Esophagus (tissue), 2 donors: ENCODE data around the gene SPRED2. TPM values are rescaled to one million over a fixed set of nuclear protein-coding genes. Genes with fewer than 3 reads are reported as not detected.

Experiments used
- H3K27ac ChIP-seq, 2 donors: one replicate each; pipeline ENCODE4 v1.5.1; 2013; ENCODE audit warnings: low read depth in 2 of 2, mild to moderate bottlenecking in 2 of 2, inconsistent platforms in 1 of 2, low read length in 1 of 2, moderate library complexity in 1 of 2
- H3K27me3 ChIP-seq, 2 donors: one replicate each; pipeline ENCODE4 v1.6.1; 2013; ENCODE audit warnings: low read length in 2 of 2, control low read depth in 1 of 2, mild to moderate bottlenecking in 1 of 2; ENCODE audit not compliant: insufficient read depth in 2 of 2, control insufficient read depth in 1 of 2
- H3K36me3 ChIP-seq, 2 donors: one replicate each; pipeline ENCODE4 v1.6.1; 2013; ENCODE audit warnings: low read length in 1 of 2; ENCODE audit not compliant: control insufficient read depth in 2 of 2, insufficient read depth in 2 of 2
- H3K4me1 ChIP-seq, 2 donors: one replicate each; pipeline ENCODE4 v1.6.1; 2013; ENCODE audit warnings: low read length in 1 of 2; ENCODE audit not compliant: control insufficient read depth in 2 of 2, insufficient read depth in 2 of 2
- H3K4me3 ChIP-seq, 2 donors: one replicate each; pipeline ENCODE4 v1.5.1; 2013; ENCODE audit warnings: low read length in 2 of 2, mild to moderate bottlenecking in 2 of 2, low read depth in 1 of 2, moderate library complexity in 1 of 2
- H3K9me3 ChIP-seq, 2 donors: one replicate each; pipeline ENCODE4 v1.6.1; 2013; ENCODE audit warnings: mild to moderate bottlenecking in 2 of 2, low read depth in 1 of 2, low read length in 1 of 2, moderate library complexity in 1 of 2; ENCODE audit not compliant: control insufficient read depth in 2 of 2, insufficient read depth in 1 of 2
- WGBS, 2 donors: extraction: QIAGEN DNeasy Blood & Tissue Kit; methylation state at CpG; one replicate each; pipeline ENCODE4 v1.1.7; 2013; 5-methylcytosine and 5-hydroxymethylcytosine counted together
- polyA plus RNA-seq, 2 donors: library from polyadenylated mRNA; stranded (reverse); fragments of 200-250 nt; gene quantifications; one replicate each; pipeline ENCODE4 v1.2.3, GENCODE V29; 2013
- donor health status: healthy with polysubstance abuse.
- donor health status: Bipolar disorder and iron deficiency.

The SPRED2 gene
- polyA plus RNA-seq, 2 donors, result 6.4 to 7.6 TPM

DNA sequence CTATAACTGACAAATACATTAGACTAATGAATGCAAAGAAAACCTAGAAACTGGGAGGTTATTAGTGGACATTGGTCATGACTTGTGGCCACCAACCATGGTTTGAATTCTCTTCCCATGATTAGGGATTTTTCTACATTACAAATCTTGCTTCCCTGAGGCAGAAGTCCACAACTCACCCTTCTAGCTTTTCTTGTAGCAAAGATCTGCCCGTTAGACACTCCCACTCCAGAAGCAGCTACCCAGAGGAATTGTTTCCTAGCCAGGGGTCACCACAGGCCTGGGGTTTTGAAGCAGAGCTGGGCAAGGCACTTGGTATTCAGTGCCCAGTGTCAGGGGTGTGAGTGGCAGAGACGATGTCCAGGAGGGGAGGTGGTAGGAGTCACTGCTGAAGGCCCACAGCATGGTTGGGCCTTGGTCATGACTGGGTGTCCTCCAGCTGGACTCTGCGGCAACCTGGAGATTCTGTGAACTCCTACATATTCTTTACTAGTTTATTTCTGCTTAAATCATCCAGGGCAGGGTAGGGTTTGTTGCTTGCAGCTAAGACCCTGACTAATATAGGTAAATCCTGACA is 149.8 kb downstream of the SPRED2 start:
- H3K4me3 ChIP-seq, result no peak overlapping the region
- no peaks in the 10 kb centered on the region for H3K9me3 ChIP-seq
- H3K27ac ChIP-seq, result no peak overlapping the region
- H3K36me3 ChIP-seq, result no peaks in the 10 kb centered on the region
- 75 to 80% methylated on average over 3 of the region's 3 CpGs for WGBS, 2 donors
- no peaks in the 10 kb centered on the region for H3K4me1 ChIP-seq
- H3K27me3 ChIP-seq, result no peaks in the 10 kb centered on the region

DNA sequence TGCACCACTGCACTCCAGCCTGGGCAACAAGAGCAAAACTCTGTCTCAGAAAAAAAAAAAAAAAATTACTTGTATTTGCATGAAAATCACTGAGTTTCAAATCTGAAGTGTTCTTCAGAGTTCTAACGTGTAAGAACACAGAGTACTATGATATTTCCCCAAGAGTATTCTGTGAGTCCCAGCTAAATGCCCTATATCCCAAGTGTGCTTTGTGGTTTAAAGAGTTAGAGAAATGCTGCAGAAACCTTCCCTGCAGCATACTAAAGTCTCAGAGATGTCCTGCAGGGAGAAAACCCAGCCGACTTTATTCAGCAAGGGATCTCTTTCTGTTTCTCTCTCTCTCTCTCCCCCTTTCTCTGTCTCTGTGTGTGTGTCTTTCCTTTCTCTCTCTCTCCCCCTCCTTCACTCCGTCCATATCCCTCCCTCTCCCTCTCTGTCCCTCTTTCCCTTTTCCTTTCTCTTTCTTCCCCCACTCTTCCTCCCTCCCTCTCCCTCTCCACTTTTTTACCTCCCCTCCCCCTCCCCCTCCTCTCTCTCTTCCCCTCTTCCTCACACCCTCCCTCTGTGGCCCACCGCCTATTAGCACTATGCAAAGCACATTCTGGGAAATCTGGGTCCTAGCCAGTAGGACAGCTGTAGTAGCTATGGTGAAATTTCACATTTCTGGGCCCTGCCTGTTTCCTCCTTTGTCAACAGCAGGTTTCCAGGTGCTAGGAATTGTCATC is 150.6 kb downstream of the SPRED2 start:
- H3K4me1 ChIP-seq, result no peaks in the 10 kb centered on the region
- H3K27me3 ChIP-seq, result no peaks in the 10 kb centered on the region
- no peaks in the 10 kb centered on the region for H3K9me3 ChIP-seq
- H3K36me3 ChIP-seq, result no peaks in the 10 kb centered on the region
- H3K27ac ChIP-seq, result peak overlapping the region in 1 of 2 donors; percentile 3
- 30 to 33% methylated on average over 4 of the region's 4 CpGs for WGBS, 2 donors
- H3K4me3 ChIP-seq, result no peak overlapping the region

- Histone ChIP-seq H3K27ac (no peak overlapping the region), H3K36me3 (no peaks in the 10 kb centered on the region), H3K27me3 (no peaks in the 10 kb centered on the region), H3K9me3 (no peaks in the 10 kb centered on the region), H3K4me1 (no peaks in the 10 kb centered on the region), H3K4me3 (no peak overlapping the region)
- 91 to 95% methylated on average over 6 of the region's 6 CpGs for WGBS, 2 donors
These were observed 152.6 kb downstream of the SPRED2 start for GRCh38 chr2:65279756-65280155.

DNA sequence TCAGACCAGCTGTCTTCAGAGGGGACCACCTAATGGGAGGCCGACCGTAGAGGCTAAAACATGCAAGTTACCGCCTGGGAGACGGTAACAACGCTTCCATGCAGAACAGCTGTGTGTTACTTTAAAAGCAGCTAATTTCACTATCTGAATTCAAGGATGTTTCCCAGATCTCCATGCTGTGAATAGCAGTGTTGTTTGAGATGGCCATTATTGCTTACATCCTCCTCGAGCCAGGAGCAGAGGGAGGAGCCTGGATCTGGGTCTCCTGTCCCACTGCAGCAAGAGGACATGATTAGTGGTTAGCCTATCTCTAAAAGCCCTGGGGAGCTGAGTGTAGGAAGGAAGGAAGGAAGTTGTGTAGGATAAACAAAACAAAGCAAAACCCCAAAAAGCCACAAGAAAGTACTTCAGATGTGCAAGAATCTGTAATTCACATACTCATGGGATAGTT is 153.8 kb downstream of the SPRED2 start:
- Histone ChIP-seq H3K27me3 (no peaks in the 10 kb centered on the region), H3K27ac (no peak overlapping the region), H3K4me3 (no peak overlapping the region), H3K36me3 (no peaks in the 10 kb centered on the region), H3K9me3 (no peaks in the 10 kb centered on the region), H3K4me1 (no peaks in the 10 kb centered on the region)
- 63 to 71% methylated on average over 6 of the region's 6 CpGs for WGBS, 2 donors

DNA sequence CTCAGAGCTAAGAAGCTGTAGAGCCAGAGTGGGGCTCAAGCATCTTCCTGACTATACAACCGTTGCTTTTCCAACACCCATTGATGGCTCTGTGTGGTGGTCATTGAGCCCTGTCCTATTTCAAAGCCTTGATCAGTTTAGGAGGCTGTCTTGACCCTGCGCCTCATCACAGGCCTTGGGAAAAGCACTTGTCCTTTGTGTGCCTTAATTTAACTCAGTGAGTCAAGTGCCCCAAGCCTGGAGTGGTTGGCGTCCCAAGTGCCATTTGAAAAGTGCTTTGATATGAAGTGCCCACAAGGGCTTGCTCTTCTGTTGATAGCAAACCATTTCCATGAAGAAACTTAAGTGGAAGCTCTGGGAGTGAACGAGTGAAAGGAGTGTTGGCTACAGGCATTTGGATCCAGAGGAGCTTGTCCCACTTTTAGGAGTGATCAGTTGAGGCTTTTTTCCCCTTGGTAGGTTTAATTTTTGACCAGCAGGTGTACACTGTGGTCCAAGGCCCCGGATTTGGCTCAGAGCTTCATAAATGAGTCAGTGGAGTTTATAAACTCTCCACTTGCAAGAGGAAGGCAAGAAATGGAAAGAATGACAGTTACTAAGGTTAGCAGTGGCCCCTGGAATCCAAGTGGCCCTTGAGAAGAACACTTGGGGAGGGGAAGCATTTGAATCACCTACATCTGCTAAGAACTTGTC is 154.5 kb downstream of the SPRED2 start:
- Histone ChIP-seq H3K4me3 (no peak overlapping the region), H3K27ac (no peak overlapping the region), H3K4me1 (no peaks in the 10 kb centered on the region), H3K9me3 (no peaks in the 10 kb centered on the region), H3K36me3 (no peaks in the 10 kb centered on the region), H3K27me3 (no peaks in the 10 kb centered on the region)
- WGBS, 2 donors, result 84 to 89% methylated on average over 5 of the region's 5 CpGs

DNA sequence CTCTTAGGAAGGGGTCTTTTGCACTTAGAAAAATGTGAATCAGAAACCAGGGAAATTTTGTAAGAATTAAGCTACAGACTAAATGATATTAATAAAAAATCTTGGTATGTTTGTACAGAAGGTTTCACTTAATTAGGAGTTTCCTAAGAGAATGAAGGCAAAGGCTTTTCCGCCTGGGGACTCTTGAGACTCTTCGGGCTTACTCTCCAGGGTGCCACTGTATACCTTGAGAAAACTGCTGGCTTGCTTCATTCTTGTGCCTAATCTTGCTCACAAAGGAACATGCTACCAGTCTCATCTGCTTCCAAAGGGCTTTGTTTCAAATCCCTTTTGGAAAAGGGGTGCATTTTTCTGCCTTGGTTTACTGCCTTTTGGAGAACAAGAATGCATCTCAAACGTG is 155.3 kb downstream of the SPRED2 start:
- 73 to 79% methylated on average over 3 of the region's 3 CpGs for WGBS, 2 donors
- no peak overlapping the region for H3K27ac ChIP-seq
- H3K4me1 ChIP-seq, result no peaks in the 10 kb centered on the region

DNA sequence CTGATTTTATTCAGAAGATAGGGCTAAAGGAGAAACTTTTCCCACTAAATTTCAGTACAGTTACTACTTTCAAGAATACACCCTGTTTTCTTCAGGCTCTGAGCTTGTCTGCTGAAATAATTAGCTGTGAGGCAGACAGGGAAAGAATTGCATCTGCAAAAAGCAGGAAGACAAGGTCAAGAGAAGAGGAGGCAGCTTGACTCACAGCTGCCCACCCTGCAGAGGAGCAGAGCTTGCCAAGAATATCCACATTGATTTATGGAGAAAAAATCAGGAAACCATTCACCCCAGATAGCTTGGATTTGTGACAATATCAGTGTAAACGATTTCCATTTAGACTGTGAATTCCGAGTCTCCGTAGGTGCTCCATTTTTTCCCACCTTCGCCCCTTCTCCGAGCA is 155.8 kb downstream of the SPRED2 start:
- H3K9me3 ChIP-seq, result no peaks in the 10 kb centered on the region
- no peaks in the 10 kb centered on the region for H3K36me3 ChIP-seq
- no peak overlapping the region for H3K4me3 ChIP-seq
- 58 to 62% methylated on average over 5 of the region's 5 CpGs for WGBS, 2 donors
- no peak overlapping the region for H3K27ac ChIP-seq
- no peaks in the 10 kb centered on the region for H3K4me1 ChIP-seq
- H3K27me3 ChIP-seq, result no peaks in the 10 kb centered on the region

More for the DNA sequence above, 155.3 kb downstream of the SPRED2 start:
- H3K36me3 ChIP-seq, result no peaks in the 10 kb centered on the region
- no peaks in the 10 kb centered on the region for H3K27me3 ChIP-seq
- no peaks in the 10 kb centered on the region for H3K9me3 ChIP-seq
- H3K4me3 ChIP-seq, result no peak overlapping the region

DNA sequence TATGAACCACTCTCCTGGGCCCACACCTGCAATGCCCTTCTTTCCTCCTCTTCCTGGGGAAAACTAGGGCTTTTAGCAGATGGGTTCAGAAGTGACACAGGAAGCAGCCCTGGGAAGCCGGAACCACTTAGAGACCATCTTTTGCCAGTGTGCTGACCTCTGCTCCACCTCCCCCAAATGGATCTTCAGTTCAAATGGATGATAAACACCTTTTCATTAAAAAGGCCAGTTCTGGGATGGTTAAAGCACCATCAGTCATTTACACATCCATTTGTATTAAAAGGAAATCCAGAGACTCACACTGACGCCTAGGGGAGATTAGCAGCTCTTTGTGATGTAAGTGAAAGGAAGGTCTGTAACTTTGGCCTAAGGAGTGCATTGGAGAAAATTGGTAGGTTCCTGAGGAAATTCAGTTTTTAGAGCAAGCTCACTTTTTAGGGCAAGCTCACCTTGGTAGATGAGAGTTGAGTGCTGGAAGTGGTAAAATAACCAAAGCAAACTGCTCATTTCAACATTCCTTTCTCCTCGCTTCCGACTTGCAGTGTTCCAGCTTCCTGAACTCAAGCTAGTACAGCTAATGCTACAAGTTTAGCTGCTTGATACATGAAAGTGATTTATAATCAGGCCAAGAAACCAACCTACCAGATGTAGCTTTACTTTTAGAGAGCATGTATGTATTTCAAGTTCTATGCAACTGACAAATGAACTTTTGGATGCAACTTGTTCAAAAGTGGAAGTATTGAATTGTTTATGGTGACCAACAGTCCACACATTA is 157.1 kb downstream of the SPRED2 start:
- Histone ChIP-seq H3K27ac (no peak overlapping the region), H3K4me3 (no peak overlapping the region), H3K4me1 (no peaks in the 10 kb centered on the region), H3K27me3 (no peaks in the 10 kb centered on the region), H3K36me3 (no peaks in the 10 kb centered on the region), H3K9me3 (no peaks in the 10 kb centered on the region)
- WGBS, 2 donors, result 61 to 71% methylated on average over 4 of the region's 4 CpGs

DNA sequence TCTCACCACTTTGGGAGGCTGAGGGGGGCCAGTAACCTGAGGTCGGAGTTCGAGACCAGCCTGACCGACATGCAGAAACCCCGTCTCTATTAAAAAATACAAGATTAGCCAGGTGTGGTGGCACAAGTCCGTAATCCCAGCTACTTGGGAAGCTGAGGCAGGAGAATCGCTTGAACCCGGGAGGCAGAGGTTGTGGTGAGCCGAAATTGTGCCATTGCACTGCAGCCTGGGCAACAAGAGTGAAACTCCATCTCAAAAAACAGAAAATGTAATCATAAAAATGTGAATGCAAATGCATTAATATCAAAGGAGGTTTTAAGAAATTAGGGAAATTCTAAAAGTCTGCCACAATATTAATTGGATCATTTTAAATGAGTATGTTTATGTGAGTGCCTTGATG is 159.1 kb downstream of the SPRED2 start:
- Histone ChIP-seq H3K4me1 (no peaks in the 10 kb centered on the region), H3K9me3 (no peaks in the 10 kb centered on the region), H3K27me3 (no peaks in the 10 kb centered on the region), H3K27ac (no peak overlapping the region), H3K36me3 (no peaks in the 10 kb centered on the region), H3K4me3 (no peak overlapping the region)
- WGBS, 2 donors, result 93 to 97% methylated on average over 8 of the region's 8 CpGs
